ENCODE data around the gene POLRMT.

The POLRMT gene

DNA sequence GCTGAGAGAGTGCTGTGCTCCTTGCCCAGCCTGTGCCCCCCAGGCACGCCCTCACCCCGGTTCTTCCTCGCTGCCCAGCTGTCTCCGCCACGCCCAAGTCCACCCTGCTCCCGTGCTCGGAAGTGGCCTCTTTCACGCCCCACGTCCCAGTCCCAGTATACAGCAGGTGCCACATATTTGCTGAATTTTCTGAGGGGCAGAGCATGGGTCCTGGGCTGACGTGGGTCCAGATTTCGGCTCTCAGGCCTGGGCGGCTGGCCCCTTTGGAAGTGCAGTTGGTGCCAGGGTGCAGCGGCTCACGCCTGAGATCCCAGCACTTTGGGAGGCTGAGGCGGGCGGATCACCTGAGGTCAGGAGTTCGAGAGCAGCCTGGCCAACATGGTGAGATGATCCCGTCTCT, 40.3 kb downstream of the POLRMT start:
- H3K27ac ChIP-seq, result no peak overlapping the region
- TF ChIP-seq, protein P1, sequence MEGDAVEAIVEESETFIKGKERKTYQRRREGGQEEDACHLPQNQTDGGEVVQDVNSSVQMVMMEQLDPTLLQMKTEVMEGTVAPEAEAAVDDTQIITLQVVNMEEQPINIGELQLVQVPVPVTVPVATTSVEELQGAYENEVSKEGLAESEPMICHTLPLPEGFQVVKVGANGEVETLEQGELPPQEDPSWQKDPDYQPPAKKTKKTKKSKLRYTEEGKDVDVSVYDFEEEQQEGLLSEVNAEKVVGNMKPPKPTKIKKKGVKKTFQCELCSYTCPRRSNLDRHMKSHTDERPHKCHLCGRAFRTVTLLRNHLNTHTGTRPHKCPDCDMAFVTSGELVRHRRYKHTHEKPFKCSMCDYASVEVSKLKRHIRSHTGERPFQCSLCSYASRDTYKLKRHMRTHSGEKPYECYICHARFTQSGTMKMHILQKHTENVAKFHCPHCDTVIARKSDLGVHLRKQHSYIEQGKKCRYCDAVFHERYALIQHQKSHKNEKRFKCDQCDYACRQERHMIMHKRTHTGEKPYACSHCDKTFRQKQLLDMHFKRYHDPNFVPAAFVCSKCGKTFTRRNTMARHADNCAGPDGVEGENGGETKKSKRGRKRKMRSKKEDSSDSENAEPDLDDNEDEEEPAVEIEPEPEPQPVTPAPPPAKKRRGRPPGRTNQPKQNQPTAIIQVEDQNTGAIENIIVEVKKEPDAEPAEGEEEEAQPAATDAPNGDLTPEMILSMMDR (conservative IDR thresholded peaks at IDR 0.05), result no peak
- TF ChIP-seq ZFX (IDR thresholded peaks at IDR 0.05), result no peak

DNA sequence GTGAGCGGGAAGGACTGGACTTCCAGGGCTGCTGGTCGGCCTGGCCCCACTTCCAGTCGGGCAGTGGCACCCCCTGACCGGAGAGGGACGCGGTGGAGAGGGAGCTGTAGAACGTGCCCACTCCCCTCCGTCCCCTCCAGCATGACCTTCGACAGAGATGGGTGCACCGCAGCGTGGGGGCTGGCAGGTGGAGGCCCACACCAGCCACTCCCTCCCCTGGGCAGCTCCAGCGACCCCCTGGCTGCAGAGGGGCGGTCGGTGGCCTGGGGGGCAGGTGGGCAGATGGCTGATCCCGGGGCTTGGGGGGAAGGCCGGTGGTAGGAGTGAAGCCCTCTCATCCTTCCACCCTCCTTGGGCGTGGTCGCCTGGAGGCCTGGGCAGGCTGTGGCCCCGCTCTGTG, 41.2 kb downstream of the POLRMT start:
- TF ChIP-seq, protein P1 (conservative IDR thresholded peaks at IDR 0.05), result no peak
- TF ChIP-seq ZFX (IDR thresholded peaks at IDR 0.05), result no peak
- no peak overlapping the region for H3K27ac ChIP-seq

DNA sequence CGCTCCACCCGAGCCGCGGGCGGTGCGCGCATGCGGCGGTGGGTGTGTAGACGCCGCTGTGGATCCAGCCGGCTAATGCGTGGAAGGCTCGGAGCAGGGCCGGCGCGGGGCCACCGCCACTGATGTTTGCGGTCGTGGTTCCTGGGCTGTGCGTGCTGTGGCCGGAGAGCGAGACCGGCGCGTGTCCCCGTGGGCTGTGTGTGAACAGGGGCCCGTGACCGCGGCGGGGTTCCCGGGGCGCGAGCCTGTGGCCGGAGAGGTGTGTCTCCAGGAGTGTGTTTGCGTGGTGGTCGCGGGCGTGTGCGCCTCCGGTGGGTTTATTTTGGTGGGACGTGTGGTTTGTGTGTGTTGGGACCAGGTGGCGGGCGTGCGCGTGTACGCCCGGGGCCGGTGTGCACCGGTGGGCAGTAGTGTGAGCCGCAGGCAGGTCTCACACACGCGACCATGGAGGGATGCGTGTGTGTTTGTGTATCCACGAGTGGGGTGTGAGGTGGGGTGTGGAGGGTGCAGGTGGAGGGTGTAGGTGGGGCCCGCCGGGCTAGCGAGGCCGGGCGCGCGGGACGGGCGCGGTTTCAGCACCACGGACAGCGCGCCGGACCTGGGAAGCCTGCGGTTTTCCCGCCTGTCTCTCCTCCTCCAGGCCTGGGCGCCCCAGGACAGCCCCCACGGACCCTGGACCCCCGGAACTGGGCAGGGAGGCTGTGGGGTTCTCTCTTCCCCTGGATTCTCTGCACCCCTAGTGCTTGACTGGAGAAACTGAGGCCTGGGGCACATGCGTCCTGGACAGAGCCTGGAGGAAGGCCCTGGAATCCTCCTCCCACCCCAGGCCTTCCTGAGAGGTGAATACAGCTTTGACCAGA, 42.0 kb downstream of the POLRMT start:
- no peak overlapping the region for H3K27ac ChIP-seq
- TF ChIP-seq, protein P1 (conservative IDR thresholded peaks at IDR 0.05), result no peak
- no peak for TF ChIP-seq ZFX (IDR thresholded peaks at IDR 0.05)

DNA sequence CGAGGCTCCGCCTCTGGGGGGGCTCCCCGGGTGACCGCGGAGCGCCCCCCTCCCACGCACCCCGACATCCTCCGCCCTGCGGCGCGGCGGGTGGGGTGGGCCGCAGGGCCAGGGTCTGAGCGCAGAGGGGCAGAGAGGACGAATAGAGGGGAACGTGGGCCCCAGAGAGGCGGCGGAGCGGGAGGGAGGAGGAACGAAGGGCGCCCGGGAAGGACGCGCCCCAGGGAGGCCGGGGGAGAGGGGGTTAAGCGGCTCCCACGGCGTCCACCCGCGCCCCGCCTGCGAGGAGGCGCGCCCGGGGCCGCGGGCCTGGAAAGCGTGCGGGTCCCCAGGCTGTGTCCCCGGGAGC, 42.6 kb downstream of the POLRMT start:
- no peak overlapping the region for H3K27ac ChIP-seq
- no peak for TF ChIP-seq ZFX (IDR thresholded peaks at IDR 0.05)
- TF ChIP-seq, protein P1 (conservative IDR thresholded peaks at IDR 0.05), result no peak

DNA sequence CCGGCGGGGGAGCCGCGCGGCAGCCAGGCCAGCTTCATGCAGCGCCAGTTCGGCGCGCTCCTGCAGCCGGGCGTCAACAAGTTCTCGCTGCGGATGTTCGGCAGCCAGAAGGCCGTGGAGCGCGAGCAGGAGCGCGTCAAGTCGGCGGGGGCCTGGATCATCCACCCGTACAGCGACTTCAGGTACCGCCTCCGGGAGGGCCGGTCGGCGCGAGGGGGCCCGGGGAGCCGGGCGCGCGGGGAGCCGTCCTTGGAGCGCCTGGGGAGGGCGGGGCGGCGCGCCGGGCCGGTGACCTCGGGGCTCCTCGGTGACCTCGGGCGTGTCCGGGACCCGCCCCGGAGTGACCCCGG, 43.0 kb downstream of the POLRMT start:
- TF ChIP-seq, protein P1 (conservative IDR thresholded peaks at IDR 0.05), result no peak
- no peak for TF ChIP-seq ZFX (IDR thresholded peaks at IDR 0.05)
- H3K27ac ChIP-seq, result no peak overlapping the region

DNA sequence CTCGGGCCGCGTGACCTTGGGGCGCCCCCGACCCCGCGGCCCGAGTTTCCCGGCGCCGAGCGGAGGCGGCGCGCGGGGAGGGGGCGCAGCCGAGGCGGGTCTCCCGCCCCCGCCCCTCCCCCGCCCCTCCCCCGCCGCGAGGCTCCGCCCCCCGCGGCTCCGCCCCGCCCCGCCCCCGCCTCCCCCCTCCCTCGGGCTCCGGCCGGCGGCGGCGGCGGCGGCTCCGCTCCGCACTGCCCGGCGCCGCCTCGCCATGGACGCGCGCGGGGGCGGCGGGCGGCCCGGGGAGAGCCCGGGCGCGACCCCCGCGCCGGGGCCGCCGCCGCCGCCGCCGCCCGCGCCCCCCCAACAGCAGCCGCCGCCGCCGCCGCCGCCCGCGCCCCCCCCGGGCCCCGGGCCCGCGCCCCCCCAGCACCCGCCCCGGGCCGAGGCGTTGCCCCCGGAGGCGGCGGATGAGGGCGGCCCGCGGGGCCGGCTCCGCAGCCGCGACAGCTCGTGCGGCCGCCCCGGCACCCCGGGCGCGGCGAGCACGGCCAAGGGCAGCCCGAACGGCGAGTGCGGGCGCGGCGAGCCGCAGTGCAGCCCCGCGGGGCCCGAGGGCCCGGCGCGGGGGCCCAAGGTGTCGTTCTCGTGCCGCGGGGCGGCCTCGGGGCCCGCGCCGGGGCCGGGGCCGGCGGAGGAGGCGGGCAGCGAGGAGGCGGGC, 43.5 kb downstream of the POLRMT start, which contains the start of gene HCN2:
Gene HCN2, plus strand, starts transcription at position 189 of the 703 bp plus-strand sequence. Its CDS starts 65 bp downstream, at position 254.
- H3K27ac ChIP-seq, result no peak within 1 kb of the TSS

More for the DNA sequence above, 43.5 kb downstream of the POLRMT start, which contains the start of gene HCN2:
- TF ChIP-seq ZFX (IDR thresholded peaks at IDR 0.05), result no peak
- TF ChIP-seq, protein P1 (conservative IDR thresholded peaks at IDR 0.05), result no peak

Measured in C4-2B (cell line).